NT2/D1 (cell line): ENCODE measurements around the gene SHISA5.

Experiments used
- SUZ12 ChIP-seq: IDR thresholded peaks from 2 replicates; pipeline ENCODE4 v1.6.1; 2011; ENCODE audit not compliant: insufficient read length, insufficient read depth; ENCODE audit errors: extremely low read depth
- YY1 ChIP-seq: IDR thresholded peaks from 2 replicates; pipeline ENCODE4 v1.6.1; 2011; ENCODE audit not compliant: insufficient read length, insufficient read depth
- ZNF274 ChIP-seq: IDR thresholded peaks from 2 replicates; pipeline ENCODE4 v1.6.1; 2011; ENCODE audit warnings: mild to moderate bottlenecking, low read depth, low read length

DNA sequence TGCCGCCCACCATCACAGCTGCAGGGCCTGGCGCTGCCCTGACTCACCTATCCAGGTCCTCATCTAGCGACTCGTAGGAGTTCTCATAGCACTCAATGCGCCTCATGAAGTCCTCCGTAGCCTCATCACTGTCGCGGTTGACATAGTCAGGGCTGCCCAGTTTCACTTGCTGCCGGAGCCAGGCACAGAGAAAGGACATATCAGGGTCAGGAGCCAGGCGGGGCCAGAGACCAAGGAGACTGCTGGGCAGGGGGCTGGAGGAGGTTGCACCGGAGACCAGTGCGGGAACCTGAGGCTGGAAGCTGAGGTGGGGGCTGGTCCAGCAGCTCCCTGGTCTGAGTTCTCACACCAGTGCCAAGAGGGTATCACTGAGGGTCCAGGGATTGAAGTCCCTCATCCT lies 34.5 kb upstream of the SHISA5 start:
- no peak for TF ChIP-seq SUZ12
- TF ChIP-seq ZNF274: no peak
- TF ChIP-seq YY1: no peak
